HG03097 (cell line): ENCODE measurements around the gene TSPAN9.

Source experiments
- ATAC-seq: cut with Tn5 transposase; IDR thresholded peaks from one replicate; pipeline ENCODE4 v1.9.1; 2021; ENCODE audit not compliant: unreplicated experiment, low FRiP score

TSPAN9 gene, protein sequence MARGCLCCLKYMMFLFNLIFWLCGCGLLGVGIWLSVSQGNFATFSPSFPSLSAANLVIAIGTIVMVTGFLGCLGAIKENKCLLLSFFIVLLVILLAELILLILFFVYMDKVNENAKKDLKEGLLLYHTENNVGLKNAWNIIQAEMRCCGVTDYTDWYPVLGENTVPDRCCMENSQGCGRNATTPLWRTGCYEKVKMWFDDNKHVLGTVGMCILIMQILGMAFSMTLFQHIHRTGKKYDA

DNA sequence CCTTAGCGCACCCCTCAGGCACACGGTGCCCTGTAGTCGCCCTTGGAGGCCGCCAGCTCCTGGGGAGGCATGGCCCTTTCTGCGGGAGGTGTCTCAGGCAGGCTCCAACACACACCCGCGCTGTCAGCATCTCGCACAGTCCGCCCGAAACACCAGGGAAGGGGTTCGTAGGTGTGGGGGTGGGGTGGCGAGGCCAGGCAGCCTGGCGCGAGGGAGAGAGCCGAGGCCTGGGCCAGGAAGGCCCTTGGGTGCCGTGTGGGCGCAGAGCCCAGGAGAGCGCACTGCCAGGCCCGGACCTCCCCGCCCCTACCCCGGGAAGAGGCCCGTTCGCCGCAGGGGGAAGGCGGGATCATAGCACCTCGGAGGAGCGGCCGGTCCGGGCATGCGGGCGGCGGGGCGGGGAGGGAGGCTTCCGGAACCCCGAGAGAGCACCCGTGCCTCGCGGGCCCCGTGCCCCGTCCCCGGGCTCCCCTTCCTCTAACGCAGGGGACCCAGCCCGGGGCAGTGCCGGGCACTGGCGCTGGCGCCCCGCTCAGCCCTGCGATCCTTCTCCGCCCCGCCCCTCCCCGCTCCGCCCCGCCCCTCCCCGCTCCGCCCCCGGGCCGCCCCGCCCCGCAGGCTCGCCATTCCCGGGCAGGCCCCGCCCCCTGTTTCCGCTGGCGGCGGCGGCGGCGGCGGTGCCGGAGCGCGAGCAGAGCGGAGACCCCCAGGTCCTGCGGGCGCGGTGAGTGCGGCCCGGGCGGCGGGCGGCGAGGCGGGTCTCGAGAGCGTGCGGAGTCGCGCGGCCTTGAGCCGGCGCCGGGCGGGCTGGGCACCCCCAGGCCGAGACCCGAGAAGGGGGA is at the start of gene TSPAN9:
Gene TSPAN9 (plus strand): TSS at position 650 of the 842 bp plus-strand sequence. CDS start 123,815 bp downstream, outside the sequence.
- ATAC-seq, result no peak

DNA sequence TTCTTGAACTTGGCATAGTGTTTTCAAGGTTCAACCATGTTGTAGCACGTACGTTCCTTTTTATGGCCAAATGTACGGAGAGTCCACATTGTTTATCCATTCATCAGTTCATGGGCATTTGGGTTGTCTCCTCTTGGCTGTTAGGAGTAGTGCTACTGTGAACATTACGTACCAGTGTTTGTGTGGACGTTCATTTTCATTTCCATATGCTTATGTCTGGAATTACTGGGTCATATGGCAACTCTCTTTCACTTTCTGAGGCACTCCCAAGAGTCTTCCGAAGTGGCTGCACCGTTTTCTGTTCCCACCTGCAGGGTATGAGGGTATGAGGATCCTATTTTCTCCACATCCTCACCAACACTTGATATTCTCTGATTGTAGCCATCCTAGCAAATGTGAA is 49.1 kb upstream of the TSPAN9 start:
- no peak for ATAC-seq

DNA sequence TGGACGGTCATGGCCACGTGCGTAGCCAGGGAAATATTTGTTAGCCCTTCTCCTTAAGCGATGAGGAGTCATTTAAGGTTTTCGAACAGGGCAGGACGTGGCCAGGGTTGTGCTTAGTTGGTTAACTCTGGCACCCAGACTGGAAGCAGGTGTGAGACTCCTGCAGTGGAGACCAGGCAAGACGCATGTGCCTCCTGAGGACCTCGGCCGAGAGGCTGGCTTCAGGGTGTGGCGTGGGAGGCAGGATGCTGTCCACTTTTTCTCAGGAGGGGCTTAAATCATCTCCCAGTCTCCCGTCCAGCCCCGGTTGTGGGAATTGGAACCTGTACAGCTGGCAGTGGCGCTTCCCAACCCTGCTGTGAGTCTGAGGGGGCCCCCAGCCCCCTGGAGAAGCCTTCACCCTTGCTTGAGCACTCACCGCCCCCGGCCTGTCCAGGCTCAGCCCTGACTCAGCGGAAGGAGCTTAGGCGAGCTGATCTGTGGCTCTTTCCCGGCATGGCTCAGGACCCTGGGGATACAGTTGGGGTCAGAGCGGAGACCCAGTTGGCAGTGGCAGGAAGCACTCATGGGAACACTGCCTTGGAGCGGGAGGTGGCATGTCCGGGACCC is 46.3 kb upstream of the TSPAN9 start:
- no peak for ATAC-seq

DNA sequence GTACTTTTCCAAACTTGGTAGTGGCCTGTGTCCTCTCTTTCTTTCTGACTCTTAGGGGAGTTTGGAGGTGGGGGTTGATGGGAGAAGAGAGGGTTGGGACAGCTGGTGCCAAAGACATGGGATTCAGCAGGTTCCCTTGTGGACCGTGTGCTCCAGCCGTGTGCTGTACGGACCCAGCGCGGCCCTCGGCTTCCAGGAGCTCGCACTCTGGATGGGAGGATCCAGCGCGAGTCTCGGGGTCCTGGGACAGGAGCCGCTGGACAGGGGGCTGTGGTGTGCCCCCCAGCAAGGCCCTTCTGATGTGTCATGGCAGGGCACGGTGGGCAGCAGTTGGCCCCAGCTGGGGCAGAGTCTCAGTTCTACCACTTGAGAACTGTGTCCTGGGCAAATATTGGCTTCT is 45.0 kb upstream of the TSPAN9 start:
- no peak for ATAC-seq

DNA sequence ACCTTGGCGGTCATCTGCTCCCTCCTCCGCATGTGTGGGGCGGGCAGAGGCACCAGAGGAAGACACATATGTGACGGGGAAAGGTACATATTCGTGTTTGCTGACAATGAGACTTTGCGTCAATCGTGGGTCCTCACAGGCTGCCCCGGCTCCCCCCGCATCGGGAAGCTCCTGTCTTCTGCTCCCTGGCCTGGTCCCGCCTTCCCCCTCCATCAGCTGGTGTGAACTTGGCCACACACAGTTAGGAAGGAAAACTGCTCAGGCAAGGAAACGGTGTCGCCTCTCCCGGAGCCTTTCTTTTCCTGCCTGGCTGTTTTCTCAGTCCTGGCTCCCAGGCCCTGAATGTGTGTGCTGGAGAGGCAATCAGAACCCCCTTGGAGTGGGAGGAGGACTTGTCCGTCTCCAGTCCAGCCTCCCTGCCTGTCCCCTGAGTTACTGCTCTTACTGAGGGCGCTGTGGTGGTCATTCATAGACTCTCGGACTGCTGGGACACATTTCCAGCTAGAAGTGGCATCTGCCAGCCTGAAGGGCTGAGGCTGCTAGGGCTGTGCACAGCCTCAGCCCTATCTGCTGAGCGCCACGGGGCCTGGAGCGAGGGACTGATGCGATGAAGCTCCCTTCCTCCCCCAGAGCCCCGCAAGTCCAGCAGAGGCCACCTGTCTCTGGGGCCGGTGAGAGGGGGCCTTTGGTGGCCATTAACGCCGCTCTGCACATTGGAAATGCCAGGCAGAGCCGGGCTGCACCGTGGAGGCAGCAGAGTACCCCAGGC is 44.2 kb upstream of the TSPAN9 start:
- ATAC-seq, result no peak

DNA sequence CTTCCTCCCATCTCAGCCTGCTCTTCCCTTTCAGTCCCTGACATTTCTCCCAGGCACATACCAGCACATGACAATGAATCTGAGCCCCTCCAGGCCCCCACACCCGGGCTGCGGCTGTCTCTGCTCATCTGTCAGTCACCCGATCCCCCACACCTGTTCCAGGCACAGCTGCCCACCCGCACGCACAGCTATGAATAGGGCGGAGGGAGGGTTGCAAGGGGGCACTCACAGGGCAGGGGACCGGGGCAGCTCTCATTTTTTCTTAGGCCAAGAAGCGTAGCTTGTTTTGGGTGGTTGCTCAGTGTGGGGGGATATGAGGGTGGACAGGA is 43.7 kb upstream of the TSPAN9 start:
- ATAC-seq, result no peak

DNA sequence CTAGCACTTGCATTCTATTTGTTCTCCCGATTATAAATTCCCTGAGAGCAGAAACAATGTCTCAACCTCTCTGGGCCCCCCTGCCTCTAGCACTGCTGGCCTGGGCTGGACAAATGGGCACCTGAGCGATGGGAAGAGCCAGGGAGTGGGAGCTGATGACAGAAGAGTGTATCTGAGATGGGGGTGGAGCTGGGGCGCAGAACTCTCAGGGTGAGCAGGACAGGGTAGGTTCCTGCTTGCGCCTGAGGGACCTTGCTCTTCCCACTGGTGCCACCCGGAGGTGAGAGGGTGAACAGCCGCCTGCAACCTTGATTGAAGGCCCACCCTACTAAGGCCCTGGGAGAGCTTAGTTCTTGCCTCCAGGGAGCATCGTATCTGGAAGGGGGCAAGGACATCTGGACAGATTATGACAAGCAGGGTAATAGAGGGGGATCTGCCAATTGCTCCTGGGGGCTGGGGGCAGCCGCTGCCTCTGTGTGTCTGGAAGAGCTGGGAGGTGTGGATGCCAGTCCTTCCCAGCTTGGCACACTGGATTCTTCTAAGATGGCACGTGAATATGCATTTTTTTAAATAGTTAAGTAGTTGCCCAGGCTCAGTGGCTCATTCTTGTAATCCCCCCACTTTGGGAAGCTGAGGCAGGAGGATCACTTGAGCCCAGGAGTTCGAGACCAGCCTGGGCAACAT is 43.0 kb upstream of the TSPAN9 start:
- ATAC-seq, result no peak

DNA sequence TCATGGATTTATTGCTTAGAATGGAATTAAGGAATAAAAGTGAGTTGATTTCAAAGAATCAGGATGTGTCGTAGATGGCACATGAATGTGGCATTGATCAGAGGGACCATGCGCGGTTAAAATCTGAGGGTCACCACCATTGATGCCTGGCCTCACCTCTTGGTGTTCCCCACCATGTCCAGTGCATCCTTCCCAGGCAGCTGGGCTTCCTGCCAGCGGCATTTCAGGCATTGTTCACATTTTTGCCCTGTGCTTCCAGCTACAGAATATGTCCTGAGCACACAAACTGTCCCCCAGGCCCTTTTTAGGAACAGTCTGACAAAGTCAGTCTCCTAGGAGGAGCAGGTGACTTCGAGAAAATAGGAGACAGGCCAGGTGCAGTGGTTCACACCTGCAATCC is 42.0 kb upstream of the TSPAN9 start:
- no peak for ATAC-seq

DNA sequence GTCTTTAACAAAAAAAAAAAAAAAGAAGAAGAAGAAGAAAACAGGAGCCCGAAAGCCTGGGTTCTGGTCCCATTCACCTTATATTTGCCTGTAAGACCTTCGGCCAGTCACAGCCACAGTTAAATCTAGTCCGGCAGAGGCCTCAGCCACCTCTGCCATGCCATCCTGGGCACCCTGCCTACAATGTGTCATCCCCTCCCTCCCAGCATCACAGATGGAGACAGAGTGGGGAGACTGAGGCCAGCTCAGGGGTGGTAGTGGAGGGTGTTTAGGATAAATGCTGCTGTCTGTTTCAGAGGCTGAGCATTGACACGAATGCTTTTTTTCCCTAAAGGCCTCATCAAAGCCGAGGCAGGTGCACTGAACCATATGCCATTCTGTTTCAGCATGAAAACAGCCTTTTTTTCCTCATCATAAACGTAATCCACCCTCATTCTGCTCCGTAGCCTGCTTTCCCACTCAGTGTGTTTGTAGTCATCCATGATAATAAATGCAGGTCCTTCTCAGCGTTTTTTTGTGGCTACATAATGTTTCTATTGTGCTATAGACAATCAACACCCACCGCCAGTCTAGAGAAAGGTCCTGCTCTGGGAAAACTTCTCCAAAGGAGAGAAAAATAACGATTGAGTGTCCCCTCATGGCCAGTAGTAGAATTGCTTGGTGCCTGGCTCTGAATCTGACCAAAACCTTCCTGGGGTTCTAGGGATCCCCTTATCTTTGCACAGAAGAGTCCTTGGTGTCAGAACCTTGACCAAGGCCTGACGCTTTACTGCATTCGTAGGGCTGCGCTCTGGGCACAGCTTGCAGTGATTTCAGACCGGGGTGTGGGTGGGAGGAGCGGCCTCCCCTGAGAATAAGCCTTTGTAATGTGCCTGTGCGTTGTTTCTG is 41.1 kb upstream of the TSPAN9 start:
- ATAC-seq, result no peak

DNA sequence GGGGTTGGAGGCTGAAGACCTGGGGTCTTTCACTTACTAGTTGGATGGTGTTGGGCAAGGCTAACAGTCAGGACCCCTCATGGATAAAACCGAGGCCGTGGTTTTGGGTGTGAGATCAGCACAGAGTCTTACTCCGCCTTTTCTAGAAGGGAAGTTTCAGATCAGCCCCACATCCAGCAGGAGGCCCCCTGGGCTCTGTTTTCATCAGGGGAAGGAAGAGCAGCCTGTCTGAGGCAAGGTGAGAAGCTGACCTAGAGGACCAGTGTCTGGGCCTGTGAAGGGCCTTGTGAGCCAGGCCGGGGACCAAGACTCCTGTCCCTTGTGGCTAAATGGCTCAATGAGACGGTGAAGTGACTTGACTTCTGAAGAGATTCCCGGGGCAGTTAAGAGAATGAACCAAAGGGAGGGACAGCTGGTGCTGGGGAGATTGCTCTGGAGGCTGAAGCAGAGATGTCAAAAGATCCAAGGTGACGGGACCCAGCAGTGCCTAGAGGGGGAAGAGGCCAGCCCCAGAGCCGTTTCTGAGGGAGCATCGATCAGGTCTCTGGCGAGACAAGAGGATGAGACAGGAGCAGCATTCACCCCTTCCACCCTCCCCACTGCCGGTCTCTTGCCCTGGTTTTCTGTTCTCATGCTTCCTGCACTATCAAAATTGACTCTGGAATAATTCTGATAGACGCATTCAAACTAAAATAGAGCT is 40.1 kb upstream of the TSPAN9 start:
- ATAC-seq, result no peak

DNA sequence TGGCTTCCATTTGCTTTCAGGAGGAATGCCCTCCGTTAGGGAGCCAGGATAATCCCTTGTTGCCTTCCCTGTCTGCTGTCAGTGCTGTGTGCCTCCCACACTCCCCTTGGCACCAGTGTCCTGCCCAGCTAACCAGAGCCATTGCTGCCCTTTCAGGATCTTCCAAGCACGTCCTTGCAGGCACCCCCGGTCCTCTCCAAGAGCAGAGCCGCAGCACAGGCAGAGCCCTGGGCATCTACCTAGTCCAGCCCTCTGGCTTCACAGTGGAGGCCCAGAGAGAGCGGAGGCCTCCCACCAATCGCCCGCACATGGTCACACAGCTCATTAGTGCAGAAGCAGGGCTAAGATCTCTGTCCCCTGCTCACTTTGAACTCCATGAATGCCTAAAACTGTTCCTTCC is 39.0 kb upstream of the TSPAN9 start:
- ATAC-seq, result no peak

DNA sequence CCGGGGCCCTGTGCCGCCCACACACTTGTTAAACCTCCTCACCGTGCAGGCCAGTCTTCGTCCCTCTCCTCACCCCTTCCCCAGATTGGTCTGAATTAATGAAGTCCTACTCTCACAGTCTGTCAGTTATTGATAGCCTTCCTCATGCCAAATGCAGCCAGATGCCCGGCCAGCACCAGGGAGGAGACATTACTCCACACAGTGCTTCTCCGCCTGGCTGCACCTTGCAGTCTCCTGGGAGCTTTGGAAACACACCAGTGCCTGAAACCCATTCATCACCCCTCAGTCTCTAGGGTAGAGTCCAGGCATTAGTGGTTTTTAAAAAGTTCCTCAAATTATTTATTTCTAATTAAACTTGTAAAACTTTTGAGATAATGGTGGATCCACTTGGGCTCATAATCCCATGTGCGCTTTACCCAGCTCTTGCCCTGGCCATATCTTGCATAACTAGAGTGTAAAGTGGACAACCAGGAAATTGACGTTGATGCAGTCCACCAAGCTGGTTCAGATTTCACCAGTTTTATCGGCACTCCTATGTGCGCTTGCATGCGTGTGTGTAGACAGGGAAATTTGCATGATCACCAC is 38.2 kb upstream of the TSPAN9 start:
- no peak for ATAC-seq

DNA sequence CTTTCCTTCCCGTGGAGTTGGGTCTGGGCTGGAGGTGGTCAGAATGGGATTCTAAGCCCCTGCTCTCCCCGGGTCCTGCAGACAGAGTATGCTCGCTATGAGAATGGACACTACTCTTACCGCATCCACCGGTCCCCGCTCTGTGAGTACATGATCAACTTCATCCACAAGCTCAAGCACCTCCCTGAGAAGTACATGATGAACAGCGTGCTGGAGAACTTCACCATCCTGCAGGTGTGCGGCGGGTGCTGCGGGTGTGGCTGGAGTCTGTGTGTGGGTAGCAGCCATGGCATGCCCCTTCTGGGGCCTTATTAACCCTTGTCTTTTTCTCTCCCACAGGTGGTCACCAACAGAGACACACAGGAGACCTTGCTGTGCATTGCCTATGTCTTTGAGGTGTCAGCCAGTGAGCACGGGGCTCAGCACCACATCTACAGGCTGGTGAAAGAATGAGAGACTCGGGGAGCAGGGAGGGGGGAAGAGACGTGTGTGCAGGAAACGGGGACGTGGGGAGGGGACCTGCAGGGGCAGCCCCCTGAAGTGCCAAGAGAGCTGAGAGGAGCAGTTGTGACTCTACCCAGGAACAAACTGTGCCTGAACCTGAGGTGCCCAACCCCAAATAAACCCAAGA is 37.0 kb upstream of the TSPAN9 start:
- no peak for ATAC-seq

DNA sequence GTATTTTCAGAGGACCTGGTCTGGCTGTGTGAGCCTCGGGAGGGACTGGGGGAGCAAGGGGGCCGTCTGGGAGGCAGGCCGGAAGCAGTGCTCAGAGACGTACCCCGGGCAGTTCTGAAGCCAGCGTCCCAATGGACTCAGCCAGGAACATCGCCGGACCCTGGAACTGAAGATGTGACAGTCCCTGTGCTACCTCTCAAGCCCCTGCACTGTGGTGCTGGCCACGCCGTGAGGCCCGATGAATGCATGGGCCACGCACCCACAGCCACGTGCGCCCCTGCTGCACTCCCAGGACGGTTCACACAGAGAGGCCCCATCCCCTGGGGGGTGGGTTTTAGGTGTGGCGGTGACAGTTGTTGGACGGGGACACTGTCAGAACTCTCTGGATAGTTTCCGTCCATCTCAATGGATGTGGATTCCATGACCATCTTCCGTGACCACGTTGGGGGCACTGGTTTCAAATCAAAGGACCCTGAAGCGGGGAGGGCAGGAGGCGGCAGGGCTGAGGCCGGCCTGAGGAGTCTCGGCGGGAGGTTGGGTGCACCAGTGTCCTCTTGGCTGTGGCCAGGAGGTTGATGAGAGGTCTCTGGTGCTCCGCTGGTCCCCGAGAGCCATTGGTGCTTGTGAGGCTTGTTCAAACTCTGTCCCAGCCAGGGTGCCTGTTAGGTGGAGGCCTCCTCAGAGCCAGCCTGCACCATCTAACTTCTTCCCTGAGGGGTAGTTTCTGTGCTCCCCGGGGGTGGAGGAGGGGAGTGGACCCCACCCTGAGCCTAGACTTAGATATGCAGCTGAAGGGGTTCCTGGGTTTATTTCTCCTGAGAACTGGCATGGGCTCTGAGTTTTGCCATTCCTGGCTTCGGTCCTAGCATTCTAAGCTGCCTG is 36.3 kb upstream of the TSPAN9 start:
- no peak for ATAC-seq

DNA sequence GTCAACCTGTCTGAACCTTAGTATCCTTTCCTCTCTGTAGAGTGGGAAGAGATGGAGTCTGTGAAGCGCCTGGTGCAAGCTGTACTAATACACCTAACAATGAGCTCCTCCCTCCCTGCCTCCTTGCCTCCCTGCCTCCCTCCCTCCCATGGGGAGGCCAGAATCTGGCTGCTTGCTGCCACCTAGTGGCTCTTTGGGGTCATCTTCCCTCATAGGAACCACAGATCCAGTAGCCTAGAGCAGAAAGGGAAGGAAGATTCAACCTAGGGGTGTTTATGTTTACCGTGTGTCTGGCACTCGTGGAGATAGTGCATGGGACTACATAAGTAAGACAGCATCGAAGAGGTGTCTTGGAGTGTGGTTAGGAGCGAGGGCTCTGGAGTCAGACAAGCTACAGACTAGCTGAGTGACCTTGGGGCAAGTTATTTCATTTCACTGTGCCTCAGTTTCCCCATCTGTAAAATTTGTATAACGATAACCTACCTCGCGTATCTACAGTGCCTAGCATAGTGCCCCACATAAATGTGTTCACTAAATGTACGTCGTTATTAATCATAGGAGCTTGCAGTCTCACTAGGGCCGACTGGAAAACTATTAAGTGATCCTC is 35.5 kb upstream of the TSPAN9 start:
- ATAC-seq, result peak; percentile 56

DNA sequence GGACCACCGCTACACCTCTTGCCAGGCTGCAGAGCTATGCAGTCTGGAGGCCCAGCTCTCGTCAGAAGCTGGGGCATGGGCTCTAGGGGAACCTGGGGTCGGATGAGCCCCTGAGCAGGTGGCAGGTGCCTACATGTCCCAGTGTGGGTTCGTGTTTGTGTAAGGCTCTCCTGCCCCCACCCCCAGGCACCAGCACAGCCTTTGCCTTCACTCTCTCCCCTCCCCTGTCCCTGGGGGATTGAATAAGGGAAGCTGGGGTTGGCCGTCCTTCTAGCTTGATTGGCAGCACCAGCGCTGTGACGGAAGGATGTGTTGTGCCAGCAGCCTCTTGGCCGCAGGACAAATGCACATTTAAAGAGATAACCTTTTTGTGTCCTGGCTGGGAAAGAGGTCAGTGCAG is 34.8 kb upstream of the TSPAN9 start:
- no peak for ATAC-seq

DNA sequence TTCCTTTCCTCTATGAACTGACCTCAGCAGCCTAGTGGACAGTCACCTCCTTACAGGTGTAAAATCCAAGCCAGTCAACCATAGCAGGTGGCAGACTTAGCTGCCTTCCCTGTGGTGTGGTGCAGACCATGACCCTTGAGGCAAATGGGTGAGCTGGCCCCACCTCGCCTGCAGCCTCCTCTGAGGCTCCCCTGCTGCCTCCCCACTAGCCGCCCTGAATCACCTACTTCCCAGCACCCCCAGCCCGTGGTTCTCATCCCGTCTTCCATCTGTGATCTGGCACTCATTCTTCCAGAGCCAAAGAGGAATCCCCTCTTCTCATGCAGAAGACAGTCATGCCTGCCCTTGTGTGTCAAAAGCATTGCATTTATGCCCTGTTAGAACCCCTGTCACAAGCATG is 34.4 kb upstream of the TSPAN9 start:
- no peak for ATAC-seq
